RWPE1 (cell line): ENCODE data around the gene ATG4D.

Source experiments
- CTCF ChIA-PET: fragments of 350-600 bp; sonication (Branson Sonifier 250); formaldehyde crosslinking; extraction: SDS; loops from one replicate; lab custom pipeline; 2021; lab: Yijun Ruan, JAX
- POLR2A ChIA-PET: fragments of 400-600 bp; formaldehyde crosslinking; extraction: SDS; loops from one replicate; lab custom pipeline; 2020; ENCODE audit warnings: antibody characterized with exemption; ENCODE audit not compliant: low non-redundant PET; lab: Yijun Ruan, JAX
- DNase-seq: peaks from one replicate; pipeline ENCODE4 v3.0.0; 2012; ENCODE audit warnings: low spot score
- H3K27ac ChIP-seq: fragments of 450-650 bp; 2 replicates; pipeline ENCODE4 v1.5.1; 2017
- TF ChIP-seq, protein P1 (sequence below): fragments of 450-650 bp; conservative IDR thresholded peaks from 2 replicates; pipeline ENCODE4 v1.5.1; 2017; ENCODE audit warnings: low read depth, mild to moderate bottlenecking

ATG4D gene

DNA sequence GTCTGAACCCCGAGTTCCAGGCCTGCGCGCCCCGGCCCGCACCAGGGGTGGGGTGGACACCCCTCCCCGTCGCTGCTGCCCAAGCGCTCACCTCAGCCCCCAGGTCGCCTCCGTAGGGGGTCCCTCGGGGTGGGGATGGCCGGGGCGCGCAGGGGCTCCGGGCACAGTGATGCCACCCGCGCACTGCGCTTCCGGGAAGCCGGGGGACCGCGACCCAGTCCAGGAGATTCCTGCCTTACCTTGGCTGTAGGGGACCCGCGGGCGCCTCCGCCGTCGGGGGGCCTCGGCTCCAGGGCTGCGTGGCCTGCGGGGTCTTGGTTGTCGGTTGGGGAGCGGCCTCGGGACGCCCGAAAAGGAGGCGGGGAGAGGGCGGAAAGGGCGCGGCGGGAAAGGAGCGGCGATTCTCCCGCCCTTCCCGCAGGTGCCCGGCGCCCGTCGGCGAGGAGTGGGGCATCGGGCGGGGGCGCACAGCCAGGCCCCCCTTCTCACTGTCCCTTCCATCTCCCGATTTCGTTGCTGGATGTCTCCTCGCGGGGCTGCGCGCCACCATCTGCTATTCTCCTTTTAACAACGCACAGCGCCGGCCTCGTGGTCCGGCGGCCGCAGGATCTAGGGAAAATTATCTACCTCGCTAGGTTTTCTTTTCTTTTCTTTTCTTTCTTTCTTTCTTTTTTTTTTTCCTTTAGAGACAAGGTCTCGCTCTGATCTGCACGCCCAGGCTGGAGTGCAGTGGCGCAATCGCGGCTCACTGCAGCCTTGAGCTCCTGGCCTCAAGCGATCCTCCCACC lies 40.5 kb upstream of the ATG4D start, which contains the start of gene KEAP1:
TSS of gene KEAP1 (minus strand) at position 355 of the 788 bp plus-strand sequence. CDS start 3,323 bp downstream, outside the sequence.
- POLR2A ChIA-PET, result interaction anchor here (0.7 to 1.0 kb wide), 2 partner anchors 9 to 14 kb away, joined by 3 to 7 read pairs; partner anchors contain the start of gene S1PR5
- H3K27ac ChIP-seq, result peak within 1 kb of the TSS; percentile 94
- TF ChIP-seq, protein P1, sequence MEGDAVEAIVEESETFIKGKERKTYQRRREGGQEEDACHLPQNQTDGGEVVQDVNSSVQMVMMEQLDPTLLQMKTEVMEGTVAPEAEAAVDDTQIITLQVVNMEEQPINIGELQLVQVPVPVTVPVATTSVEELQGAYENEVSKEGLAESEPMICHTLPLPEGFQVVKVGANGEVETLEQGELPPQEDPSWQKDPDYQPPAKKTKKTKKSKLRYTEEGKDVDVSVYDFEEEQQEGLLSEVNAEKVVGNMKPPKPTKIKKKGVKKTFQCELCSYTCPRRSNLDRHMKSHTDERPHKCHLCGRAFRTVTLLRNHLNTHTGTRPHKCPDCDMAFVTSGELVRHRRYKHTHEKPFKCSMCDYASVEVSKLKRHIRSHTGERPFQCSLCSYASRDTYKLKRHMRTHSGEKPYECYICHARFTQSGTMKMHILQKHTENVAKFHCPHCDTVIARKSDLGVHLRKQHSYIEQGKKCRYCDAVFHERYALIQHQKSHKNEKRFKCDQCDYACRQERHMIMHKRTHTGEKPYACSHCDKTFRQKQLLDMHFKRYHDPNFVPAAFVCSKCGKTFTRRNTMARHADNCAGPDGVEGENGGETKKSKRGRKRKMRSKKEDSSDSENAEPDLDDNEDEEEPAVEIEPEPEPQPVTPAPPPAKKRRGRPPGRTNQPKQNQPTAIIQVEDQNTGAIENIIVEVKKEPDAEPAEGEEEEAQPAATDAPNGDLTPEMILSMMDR, result no peak
- CTCF ChIA-PET, result interaction anchor here (0.7 kb wide), 1 partner anchor 170 kb away, joined by 4 read pairs; no protein-coding TSS in a partner anchor
- DNase-seq, result no peak

DNA sequence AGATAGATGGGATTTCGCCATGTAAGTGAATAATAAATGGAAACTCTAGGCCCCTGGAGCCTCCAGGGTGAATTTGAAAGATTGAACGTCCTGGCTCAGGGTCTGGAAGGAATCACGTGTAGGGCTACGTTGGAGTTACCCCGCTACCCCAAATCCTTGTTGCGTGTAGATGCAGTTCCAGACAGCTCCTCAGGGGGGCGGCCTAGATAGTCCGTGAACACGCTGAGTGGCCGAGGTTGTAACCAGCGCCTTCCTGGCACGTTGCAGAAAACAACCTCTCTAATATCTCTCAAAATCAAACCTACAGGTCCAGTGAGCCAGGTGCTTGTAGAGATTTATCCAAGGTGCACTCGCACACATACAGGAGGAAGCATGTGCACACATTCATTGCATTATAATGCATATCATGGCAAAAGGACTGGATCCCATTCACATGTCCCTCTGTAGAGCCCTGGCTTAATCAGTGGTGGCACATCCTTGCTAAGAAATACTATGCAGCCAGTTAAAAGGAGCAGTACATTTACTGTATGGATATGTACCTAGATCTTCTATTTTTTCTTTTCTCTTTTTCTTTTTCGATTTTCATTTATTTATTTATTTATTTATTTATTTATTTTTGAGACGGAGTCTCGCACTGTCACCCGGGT lies 38.0 kb upstream of the ATG4D start:
- TF ChIP-seq, protein P1, result peak; percentile 88
- POLR2A ChIA-PET, result no interaction called here
- H3K27ac ChIP-seq, result peak overlapping the region; percentile 94
- no peak for DNase-seq
- CTCF ChIA-PET, result interaction anchor here (0.6 to 1.2 kb wide), 5 partner anchors 11 to 1039 kb away, joined by 3 to 9 read pairs (median 3); partner anchors contain the start of gene S1PR5

DNA sequence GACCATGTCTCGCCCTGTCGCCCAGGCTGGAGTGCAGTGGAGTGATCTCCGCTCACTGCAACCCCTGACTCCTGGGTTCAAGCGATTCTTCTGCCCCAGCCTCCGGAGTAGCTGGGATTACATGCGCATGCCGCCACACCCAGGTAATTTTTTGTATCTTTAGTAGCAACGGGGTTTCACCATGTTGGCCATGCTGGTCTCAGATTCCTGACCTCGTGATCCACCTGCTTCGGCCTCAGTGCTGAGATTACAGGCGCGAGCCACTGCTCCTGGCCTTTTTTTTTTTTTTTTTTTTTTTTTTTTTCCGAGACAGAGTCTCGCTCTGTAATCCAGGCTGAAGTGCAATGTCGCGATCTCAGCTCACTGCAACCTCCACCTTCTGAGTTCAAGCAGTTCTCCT lies 35.7 kb upstream of the ATG4D start:
- DNase-seq, result no peak
- ChIA-PET POLR2A (interaction anchor here (1.1 kb wide), 1 partner anchor 9 kb away, joined by 5 read pairs; the partner anchor contains the start of gene S1PR5), CTCF (interaction anchor here (0.6 to 0.8 kb wide), 3 partner anchors 209 to 786 kb away, joined by 3 to 5 read pairs (median 3); partner anchors contain the start of gene C19orf38)
- TF ChIP-seq, protein P1, result no peak
- H3K27ac ChIP-seq, result peak overlapping the region; percentile 93

DNA sequence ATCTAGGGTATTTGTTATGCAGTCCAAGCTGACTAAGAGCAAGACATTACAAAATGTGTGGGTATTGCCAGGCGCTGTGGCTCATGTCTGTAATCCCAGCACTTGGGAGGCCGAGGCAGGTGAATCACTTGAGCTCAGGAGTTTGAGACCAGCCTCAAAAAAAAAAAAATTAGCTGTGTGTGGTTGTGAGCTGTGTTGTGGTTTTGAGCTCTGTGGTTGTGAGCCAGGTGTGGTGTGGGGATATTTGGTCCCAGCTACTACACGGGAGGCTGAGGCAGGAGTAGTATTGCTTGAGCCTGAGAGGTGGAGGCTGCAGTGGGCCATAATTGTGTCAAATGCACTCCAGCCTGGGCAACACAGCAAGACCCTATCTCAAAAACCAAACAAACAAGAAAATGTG lies 35.0 kb upstream of the ATG4D start:
- DNase-seq, result no peak
- ChIA-PET CTCF (interaction anchor here (0.6 to 0.9 kb wide), 4 partner anchors 14 to 208 kb away, joined by 3 to 5 read pairs (median 3); no protein-coding TSS in a partner anchor), POLR2A (interaction anchor here (1.1 kb wide), 1 partner anchor 9 kb away, joined by 5 read pairs; the partner anchor contains the start of gene S1PR5)
- TF ChIP-seq, protein P1, result no peak
- peak overlapping the region; percentile 93 for H3K27ac ChIP-seq

DNA sequence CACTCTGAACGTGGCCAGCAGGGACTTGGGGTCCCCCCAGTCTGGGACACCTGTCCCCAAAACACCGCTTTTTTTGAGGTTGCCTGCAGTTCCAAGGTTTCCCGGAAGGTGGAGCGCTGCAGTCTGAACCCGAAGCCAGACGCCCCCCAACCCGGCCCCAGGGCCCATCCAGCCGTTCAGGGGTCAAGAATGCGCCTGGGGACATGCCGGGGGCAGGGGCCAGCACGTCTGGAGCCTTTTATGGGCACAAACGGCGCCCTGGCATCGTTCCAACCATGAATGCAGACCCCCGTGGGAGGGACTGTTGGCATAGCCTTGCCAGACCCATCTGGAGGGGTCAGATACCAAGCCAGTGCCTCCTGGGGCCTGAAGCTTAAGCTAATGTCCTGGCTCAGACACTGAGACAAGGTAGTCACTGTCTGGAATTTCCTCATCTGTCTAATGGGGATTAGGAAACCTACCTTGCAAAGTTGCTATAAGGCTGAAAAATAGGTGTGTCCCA lies 33.4 kb upstream of the ATG4D start:
- TF ChIP-seq, protein P1, result peak; percentile 77

More for the DNA sequence above, 33.4 kb upstream of the ATG4D start:
- peak; percentile 45 for DNase-seq
- ChIA-PET CTCF (interaction anchor here (0.8 kb wide), 1 partner anchor 41 kb away, joined by 3 read pairs; no protein-coding TSS in a partner anchor), POLR2A (interaction anchor here (1.1 kb wide), 1 partner anchor 10 kb away, joined by 5 read pairs; no protein-coding TSS in a partner anchor)
- H3K27ac ChIP-seq, result peak overlapping the region; percentile 93
